ENCODE results near the gene CLDN16.

GRCh38 chr3:190375671-190376070 is 12.3 kb upstream of the CLDN16 start:
- TF ChIP-seq CTCF (conservative IDR thresholded peaks at IDR 0.05), result no peak
- no peak for TF ChIP-seq ZFX (IDR thresholded peaks at IDR 0.05)
